Thyroid gland (tissue), 4 donors: ENCODE results near the gene SORCS2. TPM values are rescaled to one million over a fixed set of nuclear protein-coding genes. Genes with fewer than 3 reads are reported as not detected.

ENCODE experiments used
- DNase-seq, 2 donors: peaks; one replicate each; pipeline ENCODE4 v3.0.0-alpha.2; 2019
- H3K27ac ChIP-seq, 3 donors: fragments of 200-600 bp; sonication (generic); 1 replicate in 2 of 3; 2 replicates in 1 of 3; pipeline ENCODE4 v1.5.1; 2016 to 2019; ENCODE audit warnings: mild to moderate bottlenecking in 1 of 3, moderate library complexity in 1 of 3
- H3K27me3 ChIP-seq: fragments of 200-600 bp; sonication (generic); one replicate; pipeline ENCODE4 v1.5.1; 2019
- H3K36me3 ChIP-seq, 2 donors: fragments of 200-600 bp; sonication (generic); one replicate each; pipeline ENCODE4 v1.5.1; 2016 to 2019
- H3K4me1 ChIP-seq, 2 donors: fragments of 200-600 bp; sonication (generic); one replicate each; pipeline ENCODE4 v1.5.1; 2017 to 2019
- H3K4me3 ChIP-seq, 3 donors: fragments of 200-600 bp; sonication (generic); replicated peaks in 1 of 3; 1 replicate in 2 of 3; 2 replicates in 1 of 3; pipeline ENCODE4 v1.5.1; 2016; ENCODE audit warnings: mild to moderate bottlenecking in 1 of 3
- H3K9me3 ChIP-seq: fragments of 200-600 bp; sonication (generic); one replicate; pipeline ENCODE4 v1.5.1; 2017
- CTCF ChIP-seq, 6 experiments: fragments of 200-600 bp in 3 of 6; fragments of 450-650 bp in 3 of 6; sonication (generic) in 3 of 6; IDR thresholded peaks; one replicate each; pipeline ENCODE4 v1.5.1; 2016 to 2019; ENCODE audit warnings: antibody characterized with exemption in 6 of 6, mild to moderate bottlenecking in 2 of 6, inconsistent platforms in 1 of 6, moderate library complexity in 1 of 6
- POLR2A ChIP-seq, 2 donors: fragments of 450-650 bp; IDR thresholded peaks; one replicate each; pipeline ENCODE4 v1.6.1; 2017; ENCODE audit warnings: antibody characterized with exemption in 2 of 2, mild to moderate bottlenecking in 2 of 2, moderate library complexity in 1 of 2
- WGBS, 2 donors: methylation state at CpG; one replicate each; pipeline ENCODE4 v1.1.5; 2017; 5-methylcytosine and 5-hydroxymethylcytosine counted together
- intact Hi-C: fragments of 100-400 bp; cut with DNase I; formaldehyde crosslinking; loops from one replicate; pipeline ENCODE4 v1.15.1; 2023
- total RNA-seq, 4 donors: library from RNA; depleted of rRNA; stranded (reverse); fragments of >200 nt; gene quantifications; one replicate each; pipeline ENCODE4 v1.2.3, GENCODE V29; 2016

The SORCS2 gene
- total RNA-seq, 4 donors from 2014 or later, result 1.7 to 13.6 (median 3.6) TPM

- no peaks in the 10 kb centered on the region for H3K9me3 ChIP-seq
- intact Hi-C loops, result no loop called here
- peaks cover 3 to 4% of the 10 kb centered on the region in 2 donors for H3K4me1 ChIP-seq
- H3K36me3 ChIP-seq, result no peaks in the 10 kb centered on the region
- no peaks in the 10 kb centered on the region for H3K27me3 ChIP-seq
- no peak overlapping the region for H3K27ac ChIP-seq
- no peak for TF ChIP-seq POLR2A (IDR thresholded peaks at IDR 0.05)
- no peak for TF ChIP-seq CTCF (IDR thresholded peaks at IDR 0.05)
- WGBS, 2 donors, result 82 to 87% methylated on average over 12 to 19 of the region's 19 CpGs
- DNase-seq, result no peak
- no peak overlapping the region for H3K4me3 ChIP-seq
Measured at GRCh38 chr4:7701866-7702649, 509.7 kb downstream of the SORCS2 start.

GRCh38 chr4:7703688-7704087 is 511.4 kb downstream of the SORCS2 start:
- no peaks in the 10 kb centered on the region for H3K9me3 ChIP-seq
- intact Hi-C loops, result no loop called here
- peaks cover 3 to 4% of the 10 kb centered on the region in 2 donors for H3K4me1 ChIP-seq
- H3K27ac ChIP-seq, result no peak overlapping the region
- H3K36me3 ChIP-seq, result no peaks in the 10 kb centered on the region
- TF ChIP-seq POLR2A (IDR thresholded peaks at IDR 0.05) (no peak), CTCF (IDR thresholded peaks at IDR 0.05) (no peak)
- no peak for DNase-seq
- H3K4me3 ChIP-seq, result no peak overlapping the region
- no peaks in the 10 kb centered on the region for H3K27me3 ChIP-seq
- 87 to 88% methylated on average over 6 to 8 of the region's 8 CpGs for WGBS, 2 donors

GRCh38 chr4:7704091-7704490 is 511.8 kb downstream of the SORCS2 start:
- intact Hi-C loops, result no loop called here
- Histone ChIP-seq H3K27me3 (no peaks in the 10 kb centered on the region), H3K4me3 (no peak overlapping the region), H3K27ac (no peak overlapping the region), H3K9me3 (no peaks in the 10 kb centered on the region), H3K36me3 (no peaks in the 10 kb centered on the region), H3K4me1 (peaks cover 3 to 4% of the 10 kb centered on the region in 2 donors)
- WGBS, 2 donors, result 92 to 93% methylated on average over 7 to 13 of the region's 16 CpGs
- no peak for DNase-seq
- TF ChIP-seq POLR2A (IDR thresholded peaks at IDR 0.05) (no peak), CTCF (IDR thresholded peaks at IDR 0.05) (no peak)

GRCh38 chr4:7704625-7705024 is 512.3 kb downstream of the SORCS2 start:
- H3K27me3 ChIP-seq, result no peaks in the 10 kb centered on the region
- no peaks in the 10 kb centered on the region for H3K36me3 ChIP-seq
- TF ChIP-seq POLR2A (IDR thresholded peaks at IDR 0.05), result no peak
- TF ChIP-seq CTCF (IDR thresholded peaks at IDR 0.05), result no peak
- H3K4me1 ChIP-seq, result peaks cover 3 to 4% of the 10 kb centered on the region in 2 donors
- WGBS, 2 donors, result 81 to 91% methylated on average over 8 to 18 of the region's 19 CpGs
- DNase-seq, result no peak
- no peak overlapping the region for H3K27ac ChIP-seq
- intact Hi-C loops, result no loop called here
- no peak overlapping the region for H3K4me3 ChIP-seq
- H3K9me3 ChIP-seq, result no peaks in the 10 kb centered on the region

GRCh38 chr4:7705062-7705461 is 512.7 kb downstream of the SORCS2 start:
- H3K4me3 ChIP-seq, result no peak overlapping the region
- TF ChIP-seq POLR2A (IDR thresholded peaks at IDR 0.05) (no peak), CTCF (IDR thresholded peaks at IDR 0.05) (no peak)
- no peaks in the 10 kb centered on the region for H3K9me3 ChIP-seq
- intact Hi-C loops, result no loop called here
- H3K36me3 ChIP-seq, result no peaks in the 10 kb centered on the region
- H3K4me1 ChIP-seq, result peaks cover 3 to 4% of the 10 kb centered on the region in 2 donors
- H3K27ac ChIP-seq, result no peak overlapping the region
- H3K27me3 ChIP-seq, result no peaks in the 10 kb centered on the region
- WGBS, 2 donors, result 65 to 79% methylated on average over 5 to 7 of the region's 8 CpGs
- DNase-seq, result peak; percentile 16 to 21
